HG03159 (cell line): ENCODE results near the gene WNT3A.

Experiments used
- ATAC-seq: cut with Tn5 transposase; IDR thresholded peaks from one replicate; pipeline ENCODE4 v1.9.1; 2021; ENCODE audit warnings: mild to moderate bottlenecking, moderate library complexity; ENCODE audit not compliant: unreplicated experiment

Gene WNT3A

GRCh38 chr1:228110556-228110955, 103.8 kb downstream of the WNT3A start:
- no peak for ATAC-seq
